Sigmoid colon (tissue), 4 donors: ENCODE results near the gene ACOT2.

Source experiments
- EP300 ChIP-seq, 4 donors: sonication (generic); formaldehyde crosslinking; IDR thresholded peaks; one replicate each; pipeline ENCODE4 v1.6.1; 2017; ENCODE audit warnings: antibody characterized with exemption in 4 of 4
- POLR2A ChIP-seq, 2 donors: fragments of 450-650 bp; IDR thresholded peaks; one replicate each; pipeline ENCODE4 v1.6.1; 2016; ENCODE audit warnings: antibody characterized with exemption in 2 of 2, mild to moderate bottlenecking in 2 of 2, moderate library complexity in 2 of 2
- POLR2AphosphoS5 ChIP-seq, 4 donors: sonication (generic); formaldehyde crosslinking; IDR thresholded peaks; one replicate each; pipeline ENCODE4 v1.6.1; 2017; ENCODE audit warnings: antibody characterized with exemption in 4 of 4
- TF ChIP-seq, protein P1 (sequence below), 4 experiments: fragments of 450-650 bp in 3 of 4; fragments of 200-600 bp in 1 of 4; IDR thresholded peaks; one replicate each; pipeline ENCODE4 v1.5.1; 2016 to 2019; ENCODE audit warnings: antibody characterized with exemption in 4 of 4, mild to moderate bottlenecking in 3 of 4, moderate library complexity in 2 of 4

DNA sequence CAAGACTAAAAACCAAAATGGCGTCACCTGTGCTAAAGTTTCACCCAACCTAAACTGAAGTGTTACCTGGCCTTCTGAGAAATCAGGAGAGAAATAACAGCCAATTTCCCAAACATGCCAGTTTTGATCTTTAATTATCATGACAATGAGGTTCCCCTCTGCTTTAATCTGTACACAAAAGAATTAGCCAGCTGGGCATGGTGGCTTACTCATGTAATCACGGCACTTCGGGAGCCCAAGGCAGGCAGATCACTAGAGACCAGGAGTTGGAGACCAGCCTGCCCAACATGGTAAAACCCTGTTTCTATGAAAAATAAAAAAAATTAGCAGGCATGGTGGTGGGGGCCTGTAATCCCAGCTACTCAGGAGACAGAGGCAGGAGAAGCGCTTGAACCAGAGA, 15.2 kb upstream of the ACOT2 start:
- TF ChIP-seq, protein P1, sequence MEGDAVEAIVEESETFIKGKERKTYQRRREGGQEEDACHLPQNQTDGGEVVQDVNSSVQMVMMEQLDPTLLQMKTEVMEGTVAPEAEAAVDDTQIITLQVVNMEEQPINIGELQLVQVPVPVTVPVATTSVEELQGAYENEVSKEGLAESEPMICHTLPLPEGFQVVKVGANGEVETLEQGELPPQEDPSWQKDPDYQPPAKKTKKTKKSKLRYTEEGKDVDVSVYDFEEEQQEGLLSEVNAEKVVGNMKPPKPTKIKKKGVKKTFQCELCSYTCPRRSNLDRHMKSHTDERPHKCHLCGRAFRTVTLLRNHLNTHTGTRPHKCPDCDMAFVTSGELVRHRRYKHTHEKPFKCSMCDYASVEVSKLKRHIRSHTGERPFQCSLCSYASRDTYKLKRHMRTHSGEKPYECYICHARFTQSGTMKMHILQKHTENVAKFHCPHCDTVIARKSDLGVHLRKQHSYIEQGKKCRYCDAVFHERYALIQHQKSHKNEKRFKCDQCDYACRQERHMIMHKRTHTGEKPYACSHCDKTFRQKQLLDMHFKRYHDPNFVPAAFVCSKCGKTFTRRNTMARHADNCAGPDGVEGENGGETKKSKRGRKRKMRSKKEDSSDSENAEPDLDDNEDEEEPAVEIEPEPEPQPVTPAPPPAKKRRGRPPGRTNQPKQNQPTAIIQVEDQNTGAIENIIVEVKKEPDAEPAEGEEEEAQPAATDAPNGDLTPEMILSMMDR (IDR thresholded peaks at IDR 0.05): no peak
- TF ChIP-seq POLR2A (IDR thresholded peaks at IDR 0.05): no peak
- no peak for TF ChIP-seq POLR2AphosphoS5 (IDR thresholded peaks at IDR 0.05)
- no peak for TF ChIP-seq EP300 (IDR thresholded peaks at IDR 0.05)
